GM21390 (cell line): Measurements from ENCODE around the gene FOXO3.

ENCODE experiments used
- ATAC-seq: cut with Tn5 transposase; IDR thresholded peaks from one replicate; pipeline ENCODE4 v1.9.1; 2021; ENCODE audit not compliant: unreplicated experiment

The FOXO3 gene

GRCh38 chr6:108732091-108732870 lies 171.6 kb downstream of the FOXO3 start:
- no peak for ATAC-seq

DNA sequence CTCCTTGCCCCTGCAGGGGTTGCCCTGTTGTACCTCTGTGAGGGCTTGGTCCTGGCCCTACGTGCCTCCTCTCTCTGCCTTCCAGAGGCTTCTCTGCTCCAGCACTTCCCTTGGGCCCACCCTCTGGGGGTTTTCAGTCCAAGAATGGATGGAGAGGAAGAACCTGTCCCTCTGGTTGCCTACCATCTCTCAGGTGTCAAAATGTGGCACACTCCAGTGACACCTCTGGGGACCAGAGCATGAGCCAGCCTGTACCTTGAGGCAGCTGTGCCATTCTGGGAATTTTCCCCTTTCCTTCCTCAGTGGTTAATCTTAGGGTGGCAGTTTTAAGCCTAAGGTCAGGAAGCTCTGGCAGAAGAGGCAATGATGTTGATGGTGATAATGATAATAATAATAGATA lies 172.3 kb downstream of the FOXO3 start:
- ATAC-seq = no peak

- ATAC-seq = no peak
Observed at GRCh38 chr6:108733706-108734265, 173.1 kb downstream of the FOXO3 start.
